ENCODE measurements around the gene SAPCD2.

Gene SAPCD2

DNA sequence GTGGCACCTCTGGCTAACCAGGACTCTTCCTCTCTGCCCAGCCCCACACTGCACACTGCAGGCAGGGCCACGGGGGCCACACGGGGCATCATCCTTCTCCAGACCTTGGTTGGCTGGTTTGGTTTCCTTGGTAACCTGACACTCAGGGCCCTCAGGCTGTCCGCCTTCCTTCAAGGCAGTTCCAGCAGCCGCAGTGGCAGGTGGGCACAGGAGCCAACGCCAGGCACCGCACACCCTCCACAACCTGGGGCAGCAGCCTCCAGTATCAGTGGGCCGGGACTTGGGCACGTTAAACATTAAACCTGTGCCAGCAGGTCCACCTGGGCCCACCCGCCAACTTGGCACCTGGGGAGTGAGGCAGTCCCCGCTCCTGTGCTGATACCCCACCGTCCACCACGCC, 26.3 kb downstream of the SAPCD2 start:
- Histone ChIP-seq H3K4me1 (ENCODE audit: control insufficient read depth, insufficient read depth, low read length) (peaks cover 4% of the 10 kb centered on the region; the same call in 1 of the 2 replicates), H3K4me3 (ENCODE audit: low read length) (no peak overlapping the region), H3K36me3 (ENCODE audit: control insufficient read depth, insufficient read depth, low read length) (no peaks in the 10 kb centered on the region; the same call in 1 of the 2 replicates), H3K9me3 (ENCODE audit: control insufficient read depth, insufficient read depth, low read length) (no peaks in the 10 kb centered on the region), H3K27ac (ENCODE audit: low read length) (no peak overlapping the region), H3K27me3 (ENCODE audit: control insufficient read depth, insufficient read depth, low read length) (peaks cover 5% of the 10 kb centered on the region; the same call in 1 of the 2 replicates)
- WGBS (ENCODE audit: insufficient coverage, insufficient read length) = no CpG with 5 or more reads among the region's 12 CpGs
- no peak for DNase-seq (ENCODE audit: low read depth, low spot score)

DNA sequence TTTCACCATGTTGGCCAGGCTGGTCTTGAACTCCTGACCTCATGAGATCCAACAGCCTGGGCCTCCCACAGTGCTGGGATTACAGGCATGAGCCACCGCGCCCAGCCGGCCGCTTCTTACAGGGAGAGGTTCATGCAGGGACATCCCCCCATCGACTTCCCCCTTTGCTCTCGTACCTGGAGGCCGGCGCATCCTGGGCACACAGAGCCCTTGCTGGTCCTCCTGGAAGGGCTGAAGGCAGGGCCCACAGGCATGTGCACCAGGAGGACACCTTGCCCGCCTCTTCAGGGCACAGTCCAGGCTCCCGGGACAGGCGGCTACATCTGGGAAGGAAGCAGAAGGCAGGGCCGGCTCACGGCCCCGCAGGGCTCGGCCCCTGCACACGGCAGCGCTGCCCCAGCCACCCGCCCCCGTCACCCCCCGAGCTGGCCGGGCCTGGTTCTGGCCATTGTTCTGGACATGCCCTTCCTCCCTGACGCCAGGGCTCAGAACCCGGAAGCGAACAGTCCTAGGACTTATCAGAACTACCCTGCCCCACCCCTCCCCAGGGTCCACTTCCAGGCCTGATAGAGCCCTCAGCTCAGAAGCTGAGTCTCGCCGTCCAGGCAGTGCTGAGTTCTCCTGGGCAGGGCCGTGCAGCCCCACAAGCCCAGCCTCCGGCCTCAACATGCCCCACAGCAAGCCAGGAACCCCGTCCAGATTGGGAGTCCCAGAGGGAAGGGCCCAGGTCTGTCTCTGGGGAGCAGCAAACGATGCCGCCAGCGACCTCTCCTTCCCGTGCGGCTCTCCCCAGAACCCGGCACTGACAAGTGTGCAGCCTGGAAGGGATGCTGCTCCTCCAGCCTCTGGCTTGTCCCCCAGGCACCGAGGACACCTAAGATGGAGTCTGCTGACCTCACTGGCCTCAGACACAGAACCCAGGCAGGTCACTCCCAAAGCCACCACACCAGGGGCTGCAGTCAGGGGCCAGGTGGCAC, 27.3 kb downstream of the SAPCD2 start:
- no peak for DNase-seq (ENCODE audit: low read depth, low spot score)
- Histone ChIP-seq H3K27ac (ENCODE audit: low read length) (no peak overlapping the region), H3K36me3 (ENCODE audit: control insufficient read depth, insufficient read depth, low read length) (no peaks in the 10 kb centered on the region; the same call in 1 of the 2 replicates), H3K9me3 (ENCODE audit: control insufficient read depth, insufficient read depth, low read length) (no peaks in the 10 kb centered on the region), H3K27me3 (ENCODE audit: control insufficient read depth, insufficient read depth, low read length) (peaks cover 5% of the 10 kb centered on the region; the same call in 1 of the 2 replicates), H3K4me3 (ENCODE audit: low read length) (no peak overlapping the region), H3K4me1 (ENCODE audit: control insufficient read depth, insufficient read depth, low read length) (0 out of 2 replicates have a peak, but pooled peaks cover 2% of the 10 kb centered on the region)
- no CpG with 5 or more reads among the region's 36 CpGs for WGBS (ENCODE audit: insufficient coverage, insufficient read length)

DNA sequence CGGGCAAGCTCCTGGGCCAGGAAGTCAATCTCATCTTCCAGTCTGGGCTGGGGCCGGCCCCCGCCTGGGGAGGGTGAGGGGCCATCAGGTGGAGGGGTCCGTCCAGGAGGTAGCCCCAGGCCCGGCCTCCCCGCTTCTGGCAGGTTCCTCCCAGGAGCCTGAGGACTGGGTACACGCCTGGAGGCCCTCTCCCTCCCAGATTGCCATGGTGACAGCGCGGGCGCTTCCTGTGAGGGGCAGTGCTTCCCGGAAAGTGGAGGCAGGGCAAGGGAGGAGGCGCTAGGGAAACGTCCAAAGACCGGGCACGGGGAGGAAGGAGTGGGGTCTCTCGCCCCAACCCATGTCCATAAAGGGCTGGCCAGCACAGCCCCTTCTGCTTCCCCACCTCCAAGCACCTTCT, 29.2 kb downstream of the SAPCD2 start:
- H3K4me1 ChIP-seq (ENCODE audit: control insufficient read depth, insufficient read depth, low read length) = 0 out of 2 replicates have a peak, but pooled peaks cover 2% of the 10 kb centered on the region
- no CpG with 5 or more reads among the region's 16 CpGs for WGBS (ENCODE audit: insufficient coverage, insufficient read length)

DNA sequence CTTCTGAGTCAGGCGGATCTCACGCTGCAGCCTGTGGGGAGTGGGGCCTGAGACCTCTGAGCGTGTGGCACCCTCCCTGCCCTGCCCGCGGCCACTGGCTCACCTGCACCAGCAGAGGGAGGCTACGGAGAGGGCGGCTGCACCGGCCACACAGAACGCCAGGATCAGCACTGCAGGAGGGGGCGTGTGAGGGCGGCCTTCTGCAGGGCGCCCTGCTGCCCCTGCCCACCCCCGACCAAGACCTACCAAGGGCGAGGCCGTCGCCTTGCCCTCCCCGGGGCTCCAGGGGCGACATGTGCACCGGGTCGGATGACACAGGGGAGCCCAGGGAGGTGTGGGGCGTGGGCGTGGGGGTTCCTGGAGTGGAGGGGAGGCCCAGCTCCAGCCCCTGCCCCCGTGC, 29.8 kb downstream of the SAPCD2 start:
- no peak for DNase-seq (ENCODE audit: low read depth, low spot score)
- no peak overlapping the region for H3K27ac ChIP-seq (ENCODE audit: low read length)
- no peaks in the 10 kb centered on the region; the same call in 1 of the 2 replicates for H3K36me3 ChIP-seq (ENCODE audit: control insufficient read depth, insufficient read depth, low read length)
- peaks cover 5% of the 10 kb centered on the region; the same call in 1 of the 2 replicates for H3K27me3 ChIP-seq (ENCODE audit: control insufficient read depth, insufficient read depth, low read length)
- H3K9me3 ChIP-seq (ENCODE audit: control insufficient read depth, insufficient read depth, low read length) = no peaks in the 10 kb centered on the region
- no CpG with 5 or more reads among the region's 23 CpGs for WGBS (ENCODE audit: insufficient coverage, insufficient read length)
- no peak overlapping the region for H3K4me3 ChIP-seq (ENCODE audit: low read length)
- H3K4me1 ChIP-seq (ENCODE audit: control insufficient read depth, insufficient read depth, low read length) = 0 out of 2 replicates have a peak, but pooled peaks cover 2% of the 10 kb centered on the region

More for the DNA sequence above, 29.2 kb downstream of the SAPCD2 start:
- Histone ChIP-seq H3K36me3 (ENCODE audit: control insufficient read depth, insufficient read depth, low read length) (no peaks in the 10 kb centered on the region; the same call in 1 of the 2 replicates), H3K9me3 (ENCODE audit: control insufficient read depth, insufficient read depth, low read length) (no peaks in the 10 kb centered on the region), H3K4me3 (ENCODE audit: low read length) (no peak overlapping the region), H3K27ac (ENCODE audit: low read length) (no peak overlapping the region), H3K27me3 (ENCODE audit: control insufficient read depth, insufficient read depth, low read length) (peaks cover 5% of the 10 kb centered on the region; the same call in 1 of the 2 replicates)
- no peak for DNase-seq (ENCODE audit: low read depth, low spot score)

DNA sequence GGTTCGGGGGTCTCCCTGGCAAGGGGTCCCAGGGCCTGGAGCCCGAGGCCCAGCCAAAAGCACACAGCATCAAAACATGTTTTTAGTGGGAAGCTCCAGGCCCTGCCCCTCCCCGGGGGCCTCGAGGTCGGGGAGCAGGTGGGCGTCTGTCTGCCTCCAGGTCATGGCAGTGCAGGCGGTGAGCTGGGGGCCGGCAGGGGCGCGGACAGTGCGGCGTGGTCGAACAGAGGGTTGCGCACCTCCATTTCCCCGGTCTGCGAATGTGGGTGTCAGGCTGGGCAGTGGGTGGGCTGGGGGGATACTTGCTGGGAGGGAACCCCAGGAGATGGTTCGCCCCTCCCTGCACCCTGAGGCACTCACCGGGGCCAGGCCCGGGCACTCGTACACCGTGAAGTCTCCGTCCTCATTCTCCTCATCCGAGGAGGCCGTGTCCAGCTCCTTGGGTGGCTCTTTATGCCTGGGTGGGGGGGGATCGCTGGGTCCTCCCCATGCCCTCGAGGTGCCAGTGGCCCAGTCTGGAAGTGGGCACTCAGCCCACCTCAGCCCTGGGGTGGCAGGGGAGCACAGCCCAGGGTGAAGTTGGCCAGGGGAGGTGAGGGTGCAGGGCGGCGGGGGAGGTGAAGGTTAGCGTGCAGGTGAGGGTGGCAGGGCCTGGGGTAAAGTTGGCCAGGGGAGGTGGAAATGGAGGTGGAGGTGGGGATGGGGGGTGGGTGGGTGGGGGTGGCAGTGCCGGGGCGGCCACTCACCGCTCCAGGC, 30.6 kb downstream of the SAPCD2 start:
- H3K4me3 ChIP-seq (ENCODE audit: low read length) = no peak overlapping the region
- WGBS (ENCODE audit: insufficient coverage, insufficient read length) = no CpG with 5 or more reads among the region's 32 CpGs
- no peak overlapping the region for H3K27ac ChIP-seq (ENCODE audit: low read length)
- H3K36me3 ChIP-seq (ENCODE audit: control insufficient read depth, insufficient read depth, low read length) = no peaks in the 10 kb centered on the region; the same call in 1 of the 2 replicates
- 0 out of 2 replicates have a peak, but pooled peaks cover 1% of the 10 kb centered on the region for H3K4me1 ChIP-seq (ENCODE audit: control insufficient read depth, insufficient read depth, low read length)
- H3K27me3 ChIP-seq (ENCODE audit: control insufficient read depth, insufficient read depth, low read length) = peaks cover 1% of the 10 kb centered on the region; the same call in 1 of the 2 replicates
- DNase-seq (ENCODE audit: low read depth, low spot score) = no peak
- H3K9me3 ChIP-seq (ENCODE audit: control insufficient read depth, insufficient read depth, low read length) = no peaks in the 10 kb centered on the region

DNA sequence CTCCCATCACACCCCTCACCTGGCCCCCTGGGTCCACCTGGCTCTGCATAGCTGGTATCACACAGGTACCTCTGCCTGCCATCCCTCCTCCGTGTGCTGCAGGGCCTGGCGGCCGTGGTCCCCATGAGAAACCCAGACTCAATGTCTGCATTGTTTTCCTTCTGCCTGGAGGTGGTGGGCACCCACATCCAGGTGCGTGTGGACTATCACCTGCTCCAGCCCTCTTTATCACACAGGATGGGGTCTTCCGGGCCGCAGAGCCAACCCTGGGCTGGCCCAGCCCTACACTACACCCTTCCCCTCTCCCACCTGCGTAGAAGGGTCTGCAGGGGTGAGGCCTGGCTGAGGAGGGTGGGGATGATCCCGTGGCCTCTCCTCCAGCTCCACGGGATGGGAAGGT, 31.4 kb downstream of the SAPCD2 start:
- no peaks in the 10 kb centered on the region; the same call in 1 of the 2 replicates for H3K36me3 ChIP-seq (ENCODE audit: control insufficient read depth, insufficient read depth, low read length)
- WGBS (ENCODE audit: insufficient coverage, insufficient read length) = no CpG with 5 or more reads among the region's 9 CpGs
- peaks cover 1% of the 10 kb centered on the region; the same call in 1 of the 2 replicates for H3K4me1 ChIP-seq (ENCODE audit: control insufficient read depth, insufficient read depth, low read length)

DNA sequence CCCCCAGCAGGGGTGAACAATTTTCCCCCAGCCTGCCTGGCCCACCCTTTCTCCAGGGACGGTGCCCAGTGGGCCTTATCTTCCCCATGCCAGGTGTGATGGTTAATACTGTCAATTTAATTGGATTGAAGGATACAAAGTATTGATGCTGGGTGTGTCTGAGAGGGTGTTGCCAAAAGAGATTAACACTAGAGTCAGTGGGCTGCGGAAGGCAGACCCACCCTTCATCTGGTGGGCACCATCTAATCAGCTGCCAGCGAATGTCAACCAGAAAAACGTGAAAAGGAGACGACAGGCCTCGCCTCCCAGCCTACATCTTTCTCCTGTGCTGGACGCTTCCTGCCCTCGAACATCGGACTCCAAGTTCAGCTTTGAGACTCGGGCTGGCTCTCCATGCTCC, 32.9 kb downstream of the SAPCD2 start:
- whole genome bisulfite sequencing (ENCODE audit: insufficient coverage, insufficient read length) = no CpG with 5 or more reads among the region's 10 CpGs
- Histone ChIP-seq H3K4me1 (ENCODE audit: control insufficient read depth, insufficient read depth, low read length) (peaks cover 1% of the 10 kb centered on the region; the same call in 1 of the 2 replicates), H3K4me3 (ENCODE audit: low read length) (no peak overlapping the region), H3K27me3 (ENCODE audit: control insufficient read depth, insufficient read depth, low read length) (no peaks in the 10 kb centered on the region), H3K27ac (ENCODE audit: low read length) (no peak overlapping the region), H3K36me3 (ENCODE audit: control insufficient read depth, insufficient read depth, low read length) (no peaks in the 10 kb centered on the region; the same call in 1 of the 2 replicates), H3K9me3 (ENCODE audit: control insufficient read depth, insufficient read depth, low read length) (no peaks in the 10 kb centered on the region)
- no peak for DNase-seq (ENCODE audit: low read depth, low spot score)

More for the DNA sequence above, 31.4 kb downstream of the SAPCD2 start:
- no peak for DNase-seq (ENCODE audit: low read depth, low spot score)
- Histone ChIP-seq H3K4me3 (ENCODE audit: low read length) (no peak overlapping the region), H3K9me3 (ENCODE audit: control insufficient read depth, insufficient read depth, low read length) (no peaks in the 10 kb centered on the region), H3K27ac (ENCODE audit: low read length) (no peak overlapping the region), H3K27me3 (ENCODE audit: control insufficient read depth, insufficient read depth, low read length) (no peaks in the 10 kb centered on the region)

DNA sequence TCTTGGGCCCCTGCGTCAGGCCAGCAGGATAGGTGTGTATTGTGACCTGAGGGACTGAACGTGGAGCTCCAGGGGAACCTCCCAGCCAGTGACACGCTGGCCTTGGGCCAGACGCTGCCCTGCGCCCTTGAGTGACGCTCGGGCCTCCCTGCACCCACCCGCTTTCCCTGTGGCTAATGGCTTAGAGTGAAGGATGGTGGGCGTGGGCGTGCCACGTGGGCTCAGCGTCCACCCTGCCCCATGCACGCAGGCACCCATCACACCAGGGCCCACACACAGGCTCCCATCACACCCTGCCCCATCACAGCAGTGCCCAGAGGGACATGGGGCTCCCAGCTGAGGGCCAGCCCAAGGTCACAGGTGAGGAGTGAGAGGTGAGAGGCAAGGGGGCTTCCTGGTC, 33.3 kb downstream of the SAPCD2 start:
- Histone ChIP-seq H3K27me3 (ENCODE audit: control insufficient read depth, insufficient read depth, low read length) (no peaks in the 10 kb centered on the region), H3K9me3 (ENCODE audit: control insufficient read depth, insufficient read depth, low read length) (no peaks in the 10 kb centered on the region), H3K4me1 (ENCODE audit: control insufficient read depth, insufficient read depth, low read length) (peaks cover 1% of the 10 kb centered on the region; the same call in 1 of the 2 replicates), H3K36me3 (ENCODE audit: control insufficient read depth, insufficient read depth, low read length) (no peaks in the 10 kb centered on the region; the same call in 1 of the 2 replicates), H3K4me3 (ENCODE audit: low read length) (no peak overlapping the region), H3K27ac (ENCODE audit: low read length) (no peak overlapping the region)
- no peak for DNase-seq (ENCODE audit: low read depth, low spot score)
- WGBS (ENCODE audit: insufficient coverage, insufficient read length) = no CpG with 5 or more reads among the region's 13 CpGs

DNA sequence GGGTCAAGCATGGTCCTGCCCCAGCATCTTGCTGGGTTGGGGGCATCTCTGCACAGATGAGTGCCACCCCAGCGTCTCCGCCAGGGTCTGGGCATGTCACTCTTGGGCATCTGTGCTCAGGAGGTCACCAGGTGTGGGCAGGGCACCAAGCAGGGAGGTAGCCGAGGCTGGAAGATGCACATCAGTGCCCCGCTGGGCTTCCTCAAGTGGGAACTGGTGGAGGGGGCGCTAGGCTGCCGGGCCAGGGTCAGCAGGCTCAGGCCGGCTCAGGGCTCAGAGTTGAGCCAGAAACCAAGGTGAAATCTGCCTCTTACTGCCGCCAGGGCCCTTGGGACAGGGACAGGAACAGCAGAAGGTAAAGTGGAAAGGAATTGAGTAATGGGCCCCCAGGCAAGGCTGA, 34.4 kb downstream of the SAPCD2 start:
- Histone ChIP-seq H3K4me1 (ENCODE audit: control insufficient read depth, insufficient read depth, low read length) (peaks cover 1% of the 10 kb centered on the region; the same call in 1 of the 2 replicates), H3K36me3 (ENCODE audit: control insufficient read depth, insufficient read depth, low read length) (no peaks in the 10 kb centered on the region; the same call in 1 of the 2 replicates), H3K9me3 (ENCODE audit: control insufficient read depth, insufficient read depth, low read length) (no peaks in the 10 kb centered on the region), H3K27ac (ENCODE audit: low read length) (no peak overlapping the region), H3K27me3 (ENCODE audit: control insufficient read depth, insufficient read depth, low read length) (no peaks in the 10 kb centered on the region), H3K4me3 (ENCODE audit: low read length) (no peak overlapping the region)
- no peak for DNase-seq (ENCODE audit: low read depth, low spot score)
- no CpG with 5 or more reads among the region's 8 CpGs for WGBS (ENCODE audit: insufficient coverage, insufficient read length)

DNA sequence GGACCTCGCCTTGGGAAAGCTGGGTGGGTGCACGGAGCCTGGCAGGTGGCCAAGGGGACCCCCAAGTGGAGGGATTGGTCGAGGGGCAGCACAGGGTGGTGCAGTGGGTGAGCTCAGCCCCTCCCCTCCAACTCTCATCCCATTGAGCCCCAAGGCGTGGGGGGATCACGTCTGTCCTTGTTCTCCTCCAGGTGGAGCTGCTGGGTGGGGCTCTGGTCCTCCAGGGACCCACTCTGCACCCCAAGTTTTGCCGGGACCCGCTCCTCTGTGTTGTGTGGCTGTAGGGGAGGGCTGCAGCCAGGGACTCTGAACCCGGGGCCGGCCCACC, 34.9 kb downstream of the SAPCD2 start:
- H3K27ac ChIP-seq (ENCODE audit: low read length) = no peak overlapping the region
- no peak overlapping the region for H3K4me3 ChIP-seq (ENCODE audit: low read length)
- WGBS (ENCODE audit: insufficient coverage, insufficient read length) = no CpG with 5 or more reads among the region's 9 CpGs
- H3K27me3 ChIP-seq (ENCODE audit: control insufficient read depth, insufficient read depth, low read length) = no peaks in the 10 kb centered on the region
- no peak for DNase-seq (ENCODE audit: low read depth, low spot score)
- peaks cover 1% of the 10 kb centered on the region; the same call in 1 of the 2 replicates for H3K4me1 ChIP-seq (ENCODE audit: control insufficient read depth, insufficient read depth, low read length)
- no peaks in the 10 kb centered on the region; the same call in 1 of the 2 replicates for H3K36me3 ChIP-seq (ENCODE audit: control insufficient read depth, insufficient read depth, low read length)
- H3K9me3 ChIP-seq (ENCODE audit: control insufficient read depth, insufficient read depth, low read length) = no peaks in the 10 kb centered on the region
